ENCODE measurements around the gene ATXN7L1.

The ATXN7L1 gene

DNA sequence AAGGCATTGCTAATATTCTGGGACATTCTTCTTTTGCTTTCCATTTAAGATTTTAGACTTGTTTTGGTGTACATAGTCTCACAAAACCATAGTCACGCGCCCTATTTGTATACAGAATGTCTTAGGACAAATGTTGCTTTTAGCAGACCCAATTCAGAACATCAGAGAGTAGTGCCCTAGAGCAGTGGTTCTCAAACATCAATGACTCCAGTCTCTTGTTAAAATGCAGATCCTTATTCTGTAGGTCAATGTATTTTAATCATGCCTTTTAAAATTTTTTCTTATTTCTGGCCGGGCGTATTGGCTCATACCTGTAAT, 167.7 kb downstream of the ATXN7L1 start:
- POLR2A ChIA-PET: no interaction called here

DNA sequence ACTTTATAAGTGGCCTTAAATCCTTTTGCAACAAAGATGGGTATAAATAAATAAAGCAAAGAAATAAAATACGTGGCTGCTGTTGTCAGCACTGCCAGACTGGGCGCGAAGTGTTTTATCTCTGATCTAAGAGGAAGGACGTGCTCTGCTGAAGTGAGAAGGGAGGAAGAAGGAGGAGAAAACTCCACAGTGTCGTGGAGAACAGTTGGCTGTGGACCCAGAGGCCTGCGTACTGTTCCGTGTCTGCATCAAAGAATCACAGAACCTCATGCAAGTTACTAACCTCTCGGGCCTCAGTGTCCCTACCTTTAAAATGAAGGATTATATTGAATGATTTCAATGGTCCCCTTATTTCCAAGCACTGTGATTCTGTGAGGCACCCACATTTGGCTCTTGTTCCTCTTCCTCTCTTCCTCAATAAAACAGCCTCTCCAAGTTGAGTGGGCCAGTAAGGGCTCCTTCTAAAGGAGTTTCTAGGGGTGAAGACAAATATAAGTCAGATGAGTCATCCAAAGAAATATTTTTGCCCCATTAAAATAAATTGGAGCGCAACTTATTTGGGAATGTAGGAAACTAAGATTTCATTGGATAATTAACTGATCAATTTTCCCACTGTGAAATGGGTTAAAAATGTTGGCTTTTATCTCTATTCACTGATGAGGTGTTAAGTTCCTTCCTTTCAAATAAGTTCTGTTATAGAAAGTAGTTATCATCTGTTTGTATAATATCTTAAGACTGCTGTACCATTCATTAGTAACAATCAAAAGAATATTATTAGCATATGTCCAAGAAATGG, 168.2 kb downstream of the ATXN7L1 start:
- no peak for DNase-seq (ENCODE audit: extremely low spot score)
- POLR2A ChIA-PET: no interaction called here
- TF ChIP-seq, protein P1, sequence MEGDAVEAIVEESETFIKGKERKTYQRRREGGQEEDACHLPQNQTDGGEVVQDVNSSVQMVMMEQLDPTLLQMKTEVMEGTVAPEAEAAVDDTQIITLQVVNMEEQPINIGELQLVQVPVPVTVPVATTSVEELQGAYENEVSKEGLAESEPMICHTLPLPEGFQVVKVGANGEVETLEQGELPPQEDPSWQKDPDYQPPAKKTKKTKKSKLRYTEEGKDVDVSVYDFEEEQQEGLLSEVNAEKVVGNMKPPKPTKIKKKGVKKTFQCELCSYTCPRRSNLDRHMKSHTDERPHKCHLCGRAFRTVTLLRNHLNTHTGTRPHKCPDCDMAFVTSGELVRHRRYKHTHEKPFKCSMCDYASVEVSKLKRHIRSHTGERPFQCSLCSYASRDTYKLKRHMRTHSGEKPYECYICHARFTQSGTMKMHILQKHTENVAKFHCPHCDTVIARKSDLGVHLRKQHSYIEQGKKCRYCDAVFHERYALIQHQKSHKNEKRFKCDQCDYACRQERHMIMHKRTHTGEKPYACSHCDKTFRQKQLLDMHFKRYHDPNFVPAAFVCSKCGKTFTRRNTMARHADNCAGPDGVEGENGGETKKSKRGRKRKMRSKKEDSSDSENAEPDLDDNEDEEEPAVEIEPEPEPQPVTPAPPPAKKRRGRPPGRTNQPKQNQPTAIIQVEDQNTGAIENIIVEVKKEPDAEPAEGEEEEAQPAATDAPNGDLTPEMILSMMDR (IDR thresholded peaks at IDR 0.05; ENCODE audit: control extremely low read depth, extremely low read depth, low read depth, missing control alignments): no peak
- CTCF ChIA-PET: no interaction called here

More for the DNA sequence above, 167.7 kb downstream of the ATXN7L1 start:
- DNase-seq (ENCODE audit: extremely low spot score): no peak
- CTCF ChIA-PET: no interaction called here
- TF ChIP-seq, protein P1 (IDR thresholded peaks at IDR 0.05; ENCODE audit: control extremely low read depth, extremely low read depth, low read depth, missing control alignments): no peak

DNA sequence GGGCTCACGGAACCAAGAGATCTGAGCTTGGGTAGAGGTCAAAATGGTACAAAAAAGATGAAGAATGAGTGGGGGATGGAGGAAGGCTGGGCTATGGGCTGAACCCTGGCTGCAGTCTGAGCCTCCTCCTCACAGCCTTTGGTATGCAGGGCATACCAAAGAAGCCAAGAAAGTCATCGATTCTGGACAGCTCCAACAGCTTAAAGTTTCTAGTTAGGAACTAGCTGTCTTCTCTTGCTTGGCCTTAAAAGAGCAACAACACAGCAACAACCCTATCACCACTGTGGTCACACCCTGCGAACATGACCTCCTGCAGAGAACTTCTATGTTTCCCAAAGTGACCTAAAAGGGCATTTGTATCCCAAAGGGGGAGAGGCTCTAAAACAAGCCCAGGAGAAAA, 169.0 kb downstream of the ATXN7L1 start:
- ChIA-PET POLR2A (no interaction called here), CTCF (no interaction called here)

DNA sequence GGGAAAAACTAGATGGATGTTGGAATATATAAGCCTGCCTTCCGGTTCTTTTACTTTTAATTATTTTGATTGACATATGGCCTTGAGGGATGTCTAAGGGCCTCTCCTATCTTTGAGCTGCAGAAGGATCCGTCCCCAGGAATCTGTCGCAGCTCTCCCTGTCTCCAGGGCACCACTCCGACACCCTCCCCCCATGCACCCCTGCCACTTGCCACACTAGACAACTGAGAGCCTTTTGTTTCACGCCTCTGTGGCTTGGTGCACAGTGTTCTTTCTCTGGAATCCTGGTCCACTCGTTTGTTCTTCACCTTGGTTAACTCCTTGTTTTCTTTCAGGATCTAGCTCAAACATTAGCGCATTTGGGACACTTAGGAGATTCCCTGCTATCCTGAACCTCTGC, 171.0 kb downstream of the ATXN7L1 start:
- DNase-seq (ENCODE audit: extremely low spot score): no peak
- ChIA-PET POLR2A (no interaction called here), CTCF (no interaction called here)
- TF ChIP-seq, protein P1 (IDR thresholded peaks at IDR 0.05; ENCODE audit: control extremely low read depth, extremely low read depth, low read depth, missing control alignments): no peak

More for the DNA sequence above, 169.0 kb downstream of the ATXN7L1 start:
- TF ChIP-seq, protein P1 (IDR thresholded peaks at IDR 0.05; ENCODE audit: control extremely low read depth, extremely low read depth, low read depth, missing control alignments): no peak
- DNase-seq (ENCODE audit: extremely low spot score): no peak

DNA sequence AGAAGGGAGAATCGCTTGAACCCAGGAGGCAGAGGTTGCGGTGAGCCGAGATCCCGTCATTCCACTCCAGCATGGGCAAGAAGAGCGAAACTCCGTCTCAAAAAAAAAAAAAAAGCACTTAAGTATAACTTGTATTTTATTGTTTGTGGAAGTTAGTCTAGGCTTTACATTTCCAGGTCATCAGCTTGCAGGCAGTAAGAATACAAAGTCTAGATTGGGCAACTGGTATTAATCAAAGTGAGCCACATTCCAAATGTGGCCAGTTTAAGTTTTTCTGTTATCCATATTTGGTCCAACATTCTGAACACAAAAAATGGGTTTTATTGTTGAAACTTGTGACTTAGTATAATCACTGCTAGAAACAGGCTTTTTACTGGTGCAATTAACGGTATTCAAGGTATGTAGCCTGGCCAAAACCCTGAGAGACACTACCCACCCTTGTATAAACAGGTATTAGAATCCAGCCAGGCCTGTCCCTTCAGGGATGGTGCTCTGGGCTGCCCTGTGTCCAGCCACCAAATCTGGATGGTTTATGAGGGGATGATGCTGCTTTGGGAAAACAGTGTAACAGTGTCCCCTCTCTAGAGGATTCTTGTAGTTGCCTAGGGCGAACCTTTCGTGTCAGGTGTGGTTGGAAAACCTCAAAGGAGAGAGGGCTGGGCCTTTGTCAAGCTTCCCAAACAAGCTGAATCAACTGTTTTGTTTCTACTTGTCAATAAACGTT, 173.0 kb downstream of the ATXN7L1 start:
- POLR2A ChIA-PET: no interaction called here
- DNase-seq (ENCODE audit: extremely low spot score): no peak
- CTCF ChIA-PET: no interaction called here
- TF ChIP-seq, protein P1 (IDR thresholded peaks at IDR 0.05; ENCODE audit: control extremely low read depth, extremely low read depth, low read depth, missing control alignments): no peak

DNA sequence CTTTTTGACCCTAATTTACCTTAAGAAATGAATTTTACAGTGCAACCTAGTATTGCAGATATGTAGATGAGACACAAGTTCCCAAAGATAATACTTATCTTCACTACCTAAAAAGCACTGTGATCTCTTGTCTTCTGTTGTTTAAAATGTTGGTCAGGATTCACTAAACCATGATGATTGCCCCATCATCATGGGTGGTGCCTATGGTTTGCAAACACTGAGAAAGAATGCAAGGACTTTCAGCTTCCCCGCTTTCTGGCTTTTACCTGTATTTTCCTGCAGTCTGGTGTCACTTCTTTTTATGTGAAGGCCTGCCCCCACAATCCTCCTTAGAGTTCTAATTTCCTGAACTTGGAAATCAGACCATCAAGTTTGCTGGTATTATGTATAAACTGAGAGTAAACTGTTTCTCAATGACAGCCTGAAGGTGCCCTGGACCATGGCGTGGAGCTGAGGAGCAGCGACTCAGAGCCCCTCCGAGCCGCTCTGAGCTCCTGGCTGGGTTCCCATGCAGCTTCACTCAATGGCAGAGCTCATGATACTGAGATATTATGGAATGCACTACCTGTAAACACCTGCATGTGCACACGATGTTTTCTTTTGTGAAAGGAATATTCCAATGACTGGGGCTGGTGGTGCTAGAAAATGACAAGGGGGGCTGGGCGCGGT, 176.7 kb downstream of the ATXN7L1 start:
- ChIA-PET POLR2A (no interaction called here), CTCF (no interaction called here)
- DNase-seq (ENCODE audit: extremely low spot score): no peak
- TF ChIP-seq, protein P1 (IDR thresholded peaks at IDR 0.05; ENCODE audit: control extremely low read depth, extremely low read depth, low read depth, missing control alignments): no peak

Data from GM10248 (cell line).